Measurements from ENCODE around the gene SLC26A9.

DNA sequence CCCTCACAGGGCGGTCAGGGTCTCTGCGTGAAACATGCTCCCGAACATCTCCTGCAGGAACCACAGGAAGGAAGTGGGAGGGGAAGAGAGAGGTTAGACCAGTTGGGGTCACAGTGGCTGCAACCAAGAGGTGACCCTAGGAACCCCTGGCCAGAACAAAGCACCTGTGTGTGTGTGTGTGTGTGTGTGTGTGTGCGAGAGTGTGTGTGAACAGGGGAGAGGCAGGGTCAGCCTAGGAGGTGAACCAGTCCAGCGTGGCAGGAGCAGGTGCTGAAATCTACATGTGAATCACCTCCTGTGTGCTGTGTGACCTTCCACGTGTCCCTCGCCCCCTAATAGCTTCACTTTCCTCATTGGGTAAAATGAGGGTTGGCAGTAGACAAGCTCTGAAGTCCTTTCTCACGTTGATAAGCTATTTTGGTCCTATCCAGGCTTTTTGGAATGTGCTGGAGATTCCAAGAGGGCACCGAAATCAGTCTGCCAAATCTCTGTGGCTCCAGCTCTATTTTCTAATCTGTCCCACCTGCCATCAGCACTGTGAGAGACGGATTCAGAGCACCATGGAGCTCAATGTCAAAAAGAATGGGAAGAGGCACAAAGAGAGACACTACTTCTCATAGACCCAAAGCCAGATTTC, 27.8 kb downstream of the SLC26A9 start:
- TF ChIP-seq, protein P1, sequence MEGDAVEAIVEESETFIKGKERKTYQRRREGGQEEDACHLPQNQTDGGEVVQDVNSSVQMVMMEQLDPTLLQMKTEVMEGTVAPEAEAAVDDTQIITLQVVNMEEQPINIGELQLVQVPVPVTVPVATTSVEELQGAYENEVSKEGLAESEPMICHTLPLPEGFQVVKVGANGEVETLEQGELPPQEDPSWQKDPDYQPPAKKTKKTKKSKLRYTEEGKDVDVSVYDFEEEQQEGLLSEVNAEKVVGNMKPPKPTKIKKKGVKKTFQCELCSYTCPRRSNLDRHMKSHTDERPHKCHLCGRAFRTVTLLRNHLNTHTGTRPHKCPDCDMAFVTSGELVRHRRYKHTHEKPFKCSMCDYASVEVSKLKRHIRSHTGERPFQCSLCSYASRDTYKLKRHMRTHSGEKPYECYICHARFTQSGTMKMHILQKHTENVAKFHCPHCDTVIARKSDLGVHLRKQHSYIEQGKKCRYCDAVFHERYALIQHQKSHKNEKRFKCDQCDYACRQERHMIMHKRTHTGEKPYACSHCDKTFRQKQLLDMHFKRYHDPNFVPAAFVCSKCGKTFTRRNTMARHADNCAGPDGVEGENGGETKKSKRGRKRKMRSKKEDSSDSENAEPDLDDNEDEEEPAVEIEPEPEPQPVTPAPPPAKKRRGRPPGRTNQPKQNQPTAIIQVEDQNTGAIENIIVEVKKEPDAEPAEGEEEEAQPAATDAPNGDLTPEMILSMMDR (IDR thresholded peaks at IDR 0.05) = no peak
- TF ChIP-seq POLR2A (IDR thresholded peaks at IDR 0.05) = no peak
